ENCODE measurements around the gene CLPTM1L. TPM values are rescaled to one million over a fixed set of nuclear protein-coding genes. Genes with fewer than 3 reads are reported as not detected.

CLPTM1L gene
- polyA plus RNA-seq, 2 of the 4 experiments (the other 2 are of a cell fraction) = 171 to 173 TPM

GRCh38 chr5:1356873-1357787 is 12.2 kb upstream of the CLPTM1L start:
- 40% methylated on average over 28 of the region's 28 CpGs for WGBS (ENCODE audit: missing lambda C conversion rate)
- Histone ChIP-seq H3K9me3 (no peaks in the 10 kb centered on the region), H3K4me3 (no peak overlapping the region), H3K4me2 (no peak overlapping the region), H3K4me1 (no peaks in the 10 kb centered on the region), H3K27ac (no peak overlapping the region)
- no peak; a peak in 1 of 6 replicates for ATAC-seq
- POLR2A ChIA-PET = no interaction called here
- no peak for DNase-seq (ENCODE audit: low read depth in 1 of 2, low spot score in 1 of 2)
- no peak for TF ChIP-seq HOXB5 (CRISPR knock-in tag; IDR thresholded peaks at IDR 0.05)
- no peak for TF ChIP-seq ZSCAN20 (CRISPR knock-in tag; IDR thresholded peaks at IDR 0.05)
- no peak for TF ChIP-seq ESRRA (IDR thresholded peaks at IDR 0.05; ENCODE audit: borderline replicate concordance, low read length)
- CTCF ChIA-PET = interaction anchor here (0.7 to 1.3 kb wide), 3 partner anchors 21 to 62 kb away, joined by 3 to 4 read pairs (median 3); no protein-coding TSS in a partner anchor
- no peak for FAIRE-seq

DNA sequence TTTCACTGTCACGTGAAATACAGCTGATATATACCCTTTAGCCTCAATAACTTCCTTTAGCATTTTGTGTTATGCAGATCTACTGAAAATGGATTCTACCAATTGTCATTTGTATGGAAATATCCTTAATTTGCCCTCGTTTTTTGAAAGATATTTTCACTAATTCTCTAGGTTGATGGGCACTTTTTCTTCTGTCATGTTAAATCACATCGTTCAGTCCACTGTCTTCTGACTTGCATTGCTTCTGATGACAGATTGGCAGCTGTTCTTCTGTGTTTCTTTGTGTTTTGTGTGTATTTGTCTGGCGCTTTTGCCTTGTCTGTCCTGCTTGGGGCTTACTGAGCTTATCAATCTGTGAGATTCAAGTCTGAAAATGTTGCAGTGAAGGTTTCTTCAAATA is 9.7 kb upstream of the CLPTM1L start:
- POLR2A ChIA-PET = interaction anchor here (2.0 kb wide), 1 partner anchor 9 kb away, joined by 7 read pairs; the partner anchor contains the start of gene CLPTM1L
- TF ChIP-seq, protein P1, sequence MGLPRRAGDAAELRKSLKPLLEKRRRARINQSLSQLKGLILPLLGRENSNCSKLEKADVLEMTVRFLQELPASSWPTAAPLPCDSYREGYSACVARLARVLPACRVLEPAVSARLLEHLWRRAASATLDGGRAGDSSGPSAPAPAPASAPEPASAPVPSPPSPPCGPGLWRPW (IDR thresholded peaks at IDR 0.05) = no peak
- TF ChIP-seq REST (IDR thresholded peaks at IDR 0.05) (no peak), CHD4 (IDR thresholded peaks at IDR 0.05; ENCODE audit: borderline replicate concordance) (no peak), TP53 (CRISPR knock-in tag; IDR thresholded peaks at IDR 0.05) (no peak), HOXB5 (CRISPR knock-in tag; IDR thresholded peaks at IDR 0.05) (no peak)
- CTCF ChIA-PET = interaction anchor here (0.7 to 1.9 kb wide), 3 partner anchors 26 to 291 kb away, joined by 3 to 6 read pairs (median 5); no protein-coding TSS in a partner anchor
- Histone ChIP-seq H3K4me2 (no peak overlapping the region), H3K4me1 (no peaks in the 10 kb centered on the region), H3K27ac (no peak overlapping the region), H3K4me3 (no peak overlapping the region), H3K9me3 (0 out of 3 replicates have a peak, but pooled peaks cover 2% of the 10 kb centered on the region)
- DNase-seq (ENCODE audit: low read depth in 1 of 2, low spot score in 1 of 2) (no peak), ATAC-seq (no peak), FAIRE-seq (no peak)
- WGBS (ENCODE audit: missing lambda C conversion rate) = 14% methylated on average over 4 of the region's 4 CpGs

DNA sequence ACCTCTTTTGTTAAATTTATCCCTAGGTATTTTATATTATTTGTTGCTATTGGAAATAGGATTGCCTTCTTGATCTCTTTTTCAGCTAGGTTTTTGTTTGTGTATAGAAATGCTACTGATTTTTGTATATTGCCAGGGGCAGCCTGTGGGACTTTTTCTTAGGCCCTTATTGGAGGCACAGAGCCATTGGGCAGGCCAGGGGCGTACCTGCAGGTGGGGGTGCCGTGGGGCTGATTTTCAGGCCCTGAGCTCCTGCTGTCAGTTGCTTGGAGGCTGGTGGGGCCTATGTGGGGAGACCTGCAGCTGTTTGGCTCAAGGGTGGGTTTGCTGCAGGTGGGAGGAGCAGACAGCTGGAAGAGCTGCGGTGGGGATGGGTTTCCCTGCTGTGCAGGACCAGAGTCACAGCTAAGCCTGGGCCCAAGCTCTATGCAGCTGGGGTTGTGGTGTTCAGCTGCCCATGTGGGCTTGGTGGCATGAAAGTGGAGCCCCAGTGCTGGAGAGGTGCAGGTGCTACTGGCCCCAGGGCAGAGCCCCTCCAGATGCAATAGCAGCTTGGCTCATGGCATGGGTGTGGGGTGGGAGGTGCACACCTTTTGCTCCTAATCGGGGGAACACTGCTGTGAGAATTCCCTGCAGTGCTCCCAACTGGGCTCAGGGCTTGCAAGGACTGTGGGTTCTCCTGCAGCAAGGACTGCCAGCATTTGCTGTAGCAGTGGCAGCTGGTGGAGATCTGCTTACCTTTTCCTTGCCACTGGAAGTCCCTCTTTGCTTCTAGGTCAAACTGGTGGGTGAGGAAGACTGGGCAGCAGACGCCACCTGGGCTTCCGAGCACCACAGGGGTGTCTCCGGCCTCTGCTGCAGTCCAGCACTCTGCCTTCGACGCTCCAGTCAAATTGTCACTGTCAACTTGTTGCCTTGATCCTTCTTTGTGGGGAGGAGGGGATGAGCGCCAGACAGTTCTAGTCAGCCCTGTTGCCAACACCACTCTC is 7.6 kb upstream of the CLPTM1L start:
- ATAC-seq = no peak
- POLR2A ChIA-PET = no interaction called here
- CTCF ChIA-PET = interaction anchor here (0.8 kb wide), 1 partner anchor 292 kb away, joined by 4 read pairs; no protein-coding TSS in a partner anchor

GRCh38 chr5:1351156-1351555 is 6.3 kb upstream of the CLPTM1L start:
- Histone ChIP-seq H3K4me2 (no peak overlapping the region), H3K27ac (no peak overlapping the region), H3K4me3 (no peak overlapping the region), H3K9me3 (0 out of 3 replicates have a peak, but pooled peaks cover 2% of the 10 kb centered on the region), H3K4me1 (peaks cover under 1% of the 10 kb centered on the region; the same call in 1 of the 3 replicates)
- ATAC-seq = no peak
- TF ChIP-seq CBX2 (IDR thresholded peaks at IDR 0.05; ENCODE audit: borderline replicate concordance, low read depth) = no peak
- CTCF ChIA-PET = no interaction called here
- 86% methylated on average over 4 of the region's 4 CpGs for WGBS (ENCODE audit: missing lambda C conversion rate)
- POLR2A ChIA-PET = no interaction called here
- DNase-seq (ENCODE audit: low read depth in 1 of 2, low spot score in 1 of 2) = no peak
- FAIRE-seq = no peak

More for the DNA sequence above, 7.6 kb upstream of the CLPTM1L start:
- TF ChIP-seq RNF2 (IDR thresholded peaks at IDR 0.05; ENCODE audit: borderline replicate concordance, low read depth) = no peak
- no peak for TF ChIP-seq JUN (IDR thresholded peaks at IDR 0.05)
- TF ChIP-seq SREBF2 (IDR thresholded peaks at IDR 0.05) = no peak
- TF ChIP-seq ZNF302 (CRISPR knock-in tag; IDR thresholded peaks at IDR 0.05) = no peak
- TF ChIP-seq NFE2L2 (conservative IDR thresholded peaks at IDR 0.05; ENCODE audit: low read length) = no peak
- no peak for TF ChIP-seq ZC3H11A (IDR thresholded peaks at IDR 0.05)
- TF ChIP-seq MYC (IDR thresholded peaks at IDR 0.05; ENCODE audit: borderline replicate concordance, low read length) = no peak
- no peak for TF ChIP-seq NPAS2 (CRISPR knock-in tag; IDR thresholded peaks at IDR 0.05; ENCODE audit: borderline replicate concordance)
- no peak overlapping the region for H3K4me2 ChIP-seq
- DNase-seq (ENCODE audit: low read depth in 1 of 2, low spot score in 1 of 2) (no peak), FAIRE-seq (no peak)
- H3K4me3 ChIP-seq = no peak overlapping the region
- H3K4me1 ChIP-seq = no peaks in the 10 kb centered on the region
- 51% methylated on average over 9 of the region's 10 CpGs for WGBS (ENCODE audit: missing lambda C conversion rate)
- no peak overlapping the region for H3K27ac ChIP-seq
- H3K9me3 ChIP-seq = 0 out of 3 replicates have a peak, but pooled peaks cover 2% of the 10 kb centered on the region
